ENCODE data around the gene SERTAD2. TPM values are rescaled to one million over a fixed set of nuclear protein-coding genes. Genes with fewer than 3 reads are reported as not detected.

The SERTAD2 gene
- total RNA-seq, 4 donors from 2014 or later: 15.9 to 18.8 (median 17.4) TPM

- Histone ChIP-seq H3K4me1 (peaks cover 0 to 69% (median 32%) of the 10 kb centered on the region in 4 donors), H3K27ac (peak overlapping the region in 2 of 4 donors; percentile 18 to 48), H3K4me3 (no peak overlapping the region), H3K9me3 (no peaks in the 10 kb centered on the region), H3K36me3 (peaks cover 0 to 26% (median 3%) of the 10 kb centered on the region in 3 donors), H3K27me3 (no peaks in the 10 kb centered on the region)
- 71 to 74% methylated on average over 9 of the region's 9 CpGs for WGBS, 2 donors
- no peak for TF ChIP-seq EP300 (IDR thresholded peaks at IDR 0.05)
- TF ChIP-seq POLR2A (IDR thresholded peaks at IDR 0.05): no peak
- TF ChIP-seq CTCF (IDR thresholded peaks at IDR 0.05): no peak
- DNase-seq (ENCODE audit: low spot score in 2 of 2): no peak
Observed at GRCh38 chr2:64637000-64637635, 16.6 kb downstream of the SERTAD2 start.

- Histone ChIP-seq H3K9me3 (no peaks in the 10 kb centered on the region), H3K27me3 (no peaks in the 10 kb centered on the region), H3K27ac (peak overlapping the region in 2 of 4 donors; percentile 18 to 48), H3K36me3 (peaks cover 0 to 31% (median 3%) of the 10 kb centered on the region in 3 donors), H3K4me3 (no peak overlapping the region), H3K4me1 (peaks cover 0 to 61% (median 32%) of the 10 kb centered on the region in 4 donors)
- WGBS, 2 donors: 67 to 70% methylated on average over 26 to 35 of the region's 38 CpGs
- no peak for DNase-seq (ENCODE audit: low spot score in 2 of 2)
- TF ChIP-seq POLR2A (IDR thresholded peaks at IDR 0.05): no peak
- no peak for TF ChIP-seq EP300 (IDR thresholded peaks at IDR 0.05)
- no peak for TF ChIP-seq CTCF (IDR thresholded peaks at IDR 0.05)
Observed at GRCh38 chr2:64635976-64636911, 17.5 kb downstream of the SERTAD2 start.

DNA sequence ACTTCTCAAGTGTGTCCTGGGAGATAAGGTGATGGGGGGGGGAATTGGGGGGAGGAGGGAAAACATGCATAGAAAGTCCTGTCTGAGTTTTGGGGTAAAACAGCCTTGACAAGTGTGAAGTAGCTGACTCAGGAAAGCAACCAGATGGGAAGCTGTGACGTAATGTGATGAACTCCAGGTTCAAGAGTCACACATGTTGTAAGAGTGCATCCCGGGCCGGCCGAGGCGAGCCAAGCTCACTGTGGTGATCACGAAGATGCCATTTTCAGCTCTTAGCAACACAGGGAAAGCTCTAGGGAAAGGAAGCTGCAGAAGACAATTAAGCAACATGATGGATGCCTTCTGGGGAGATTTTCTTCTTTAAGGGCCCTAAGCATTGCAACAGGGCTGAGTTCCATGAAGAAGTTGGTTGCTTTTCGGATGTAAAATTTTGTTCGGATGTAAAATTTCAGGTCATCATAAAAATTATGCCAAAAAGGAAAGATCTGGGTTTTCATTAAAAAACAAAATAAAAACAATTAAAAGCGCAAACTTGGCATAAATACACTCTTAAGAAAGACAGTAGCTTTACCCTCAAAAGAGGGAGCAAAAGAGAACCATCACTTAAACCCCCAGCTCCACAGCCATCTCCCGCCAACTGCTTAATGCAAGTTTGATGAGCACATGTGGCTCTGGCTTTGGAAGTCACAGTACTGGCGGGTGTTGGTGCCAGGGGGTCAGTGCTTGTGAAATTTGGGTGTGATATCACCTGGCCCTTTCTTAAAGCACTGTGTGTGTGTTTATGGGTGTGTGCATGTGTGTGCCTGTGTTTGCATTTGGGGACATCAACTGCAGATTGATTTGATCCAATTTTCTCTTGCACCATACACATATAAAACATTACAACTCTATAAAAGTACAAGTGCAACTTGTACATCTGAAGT is 19.1 kb downstream of the SERTAD2 start:
- H3K4me1 ChIP-seq: peaks cover 0 to 45% (median 20%) of the 10 kb centered on the region in 4 donors
- DNase-seq (ENCODE audit: low spot score in 2 of 2): peak in 1 of 2 donors; percentile 41
- no peak overlapping the region for H3K4me3 ChIP-seq
- no peaks in the 10 kb centered on the region for H3K27me3 ChIP-seq
- WGBS, 2 donors: 73 to 83% methylated on average over 11 of the region's 11 CpGs
- no peak overlapping the region for H3K27ac ChIP-seq
- H3K9me3 ChIP-seq: no peaks in the 10 kb centered on the region
- no peak for TF ChIP-seq POLR2A (IDR thresholded peaks at IDR 0.05)
- peak in 1 of 2 donors; percentile 54 for TF ChIP-seq EP300 (IDR thresholded peaks at IDR 0.05)
- H3K36me3 ChIP-seq: peaks cover 0 to 42% (median 3%) of the 10 kb centered on the region in 3 donors

GRCh38 chr2:64632835-64633819 is 20.6 kb downstream of the SERTAD2 start:
- Histone ChIP-seq H3K4me3 (no peak overlapping the region), H3K36me3 (peaks cover 0 to 42% (median 3%) of the 10 kb centered on the region in 3 donors), H3K9me3 (no peaks in the 10 kb centered on the region), H3K27ac (no peak overlapping the region), H3K4me1 (peaks cover 0 to 39% (median 11%) of the 10 kb centered on the region in 4 donors), H3K27me3 (no peaks in the 10 kb centered on the region)
- no peak for DNase-seq (ENCODE audit: low spot score in 2 of 2)
- WGBS, 2 donors: 75% methylated on average over 9 of the region's 9 CpGs
- TF ChIP-seq EP300 (IDR thresholded peaks at IDR 0.05) (no peak), POLR2A (IDR thresholded peaks at IDR 0.05) (no peak), CTCF (IDR thresholded peaks at IDR 0.05) (no peak)
